Body of pancreas (tissue), 4 donors: ENCODE data around the gene WEE1. TPM values are rescaled to one million over a fixed set of nuclear protein-coding genes. Genes with fewer than 3 reads are reported as not detected.

Experiments
- ATAC-seq: fragments of 150-250 bp; one replicate; pipeline ENCODE4 v1.9.1; 2016
- DNase-seq, 4 donors: peaks; one replicate each; pipeline ENCODE4 v3.0.0-alpha.2; 2019
- H3K27ac ChIP-seq, 4 donors: fragments of 200-600 bp; sonication (generic); 1 replicate in 3 of 4; 2 replicates in 1 of 4; pipeline versions ENCODE4 v1.5.1 to v1.6.1; 2016 to 2019; ENCODE audit warnings: mild to moderate bottlenecking in 1 of 4, mixed read lengths in 1 of 4, moderate library complexity in 1 of 4
- H3K27me3 ChIP-seq, 2 donors: fragments of 200-600 bp; sonication (generic); one replicate each; pipeline ENCODE4 v1.6.0; 2016; ENCODE audit warnings: mild to moderate bottlenecking in 1 of 2
- H3K36me3 ChIP-seq, 2 donors: fragments of 200-600 bp; sonication (generic); replicated peaks in 1 of 2; 2 replicates each; pipeline ENCODE4 v1.5.1; 2016; ENCODE audit warnings: low read depth in 2 of 2; ENCODE audit not compliant: insufficient read depth in 1 of 2
- H3K4me1 ChIP-seq: fragments of 200-600 bp; sonication (generic); one replicate; pipeline ENCODE4 v1.6.0; 2016
- H3K4me3 ChIP-seq, 2 donors: fragments of 200-600 bp; sonication (generic); 1 replicate in 1 of 2; 2 replicates in 1 of 2; pipeline ENCODE4 v1.5.1; 2016 to 2019
- H3K9me3 ChIP-seq, 3 donors: fragments of 200-600 bp; sonication (generic); 1 replicate in 2 of 3; 2 replicates in 1 of 3; pipeline ENCODE4 v1.5.1; 2016
- POLR2A ChIP-seq, 3 donors: fragments of 450-650 bp; IDR thresholded peaks; one replicate each; pipeline ENCODE4 v1.6.1; 2016; ENCODE audit warnings: antibody characterized with exemption in 3 of 3, mild to moderate bottlenecking in 2 of 3
- WGBS, 2 donors: methylation state at CpG; one replicate each; pipeline ENCODE4 v1.1.5; 2017; 5-methylcytosine and 5-hydroxymethylcytosine counted together
- intact Hi-C: fragments of 100-400 bp; cut with DNase I; formaldehyde crosslinking; loops from one replicate; pipeline ENCODE4 v1.15.1; 2023
- total RNA-seq, 2 donors: library from RNA; depleted of rRNA; stranded (reverse); fragments of >200 nt; gene quantifications; one replicate each; pipeline ENCODE4 v1.1.0, GENCODE V29; 2016
- TF ChIP-seq, protein P1 (sequence below), 7 experiments: fragments of 450-650 bp in 4 of 7; fragments of 200-600 bp in 3 of 7; sonication (generic) in 3 of 7; IDR thresholded peaks; one replicate each; pipeline ENCODE4 v1.5.1; 2016 to 2019; ENCODE audit warnings: antibody characterized with exemption in 7 of 7

The WEE1 gene
- 10 to 100 TPM; 11.2 to 16.8 TPM for total RNA-seq

DNA sequence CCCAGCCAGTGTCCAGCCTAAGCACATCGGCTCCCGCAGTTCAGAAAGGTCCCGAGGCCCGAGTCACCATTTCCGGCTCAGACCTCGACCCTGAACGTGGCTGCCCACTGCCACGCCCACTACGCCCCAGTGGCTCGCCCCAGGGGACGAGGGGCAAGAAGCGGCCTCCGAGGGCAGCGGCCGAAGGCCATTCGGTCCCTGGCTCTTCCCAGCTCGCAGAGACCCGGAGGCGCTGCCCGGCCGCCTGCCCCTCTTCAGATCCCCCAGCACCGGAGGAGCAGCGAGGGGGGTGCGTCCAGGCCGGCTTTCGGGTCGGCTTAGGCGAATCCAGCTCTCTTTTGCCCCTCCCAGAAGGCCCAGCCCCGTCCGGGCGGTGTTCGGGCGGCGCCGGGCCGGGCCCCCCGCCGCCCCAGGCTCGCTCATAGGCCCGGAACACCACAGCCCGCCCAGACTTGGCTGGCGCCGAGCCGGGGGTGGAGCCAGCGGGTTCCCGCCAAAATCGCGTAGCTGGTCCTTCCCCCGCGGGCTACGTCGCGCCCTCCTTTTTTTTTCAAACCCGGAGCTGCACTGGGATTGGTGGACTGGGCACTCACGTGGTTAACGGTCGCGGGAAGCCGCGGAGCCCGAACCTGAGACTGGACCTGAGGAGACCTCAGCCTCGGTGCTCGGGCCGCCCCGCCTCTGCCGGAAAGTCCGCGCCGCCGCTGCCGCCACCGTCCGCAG, at the start of gene WEE1:
TSS of gene WEE1 (plus strand) at position 619 of the 723 bp plus-strand sequence. CDS start 264 bp downstream, outside the sequence.
- peak within 1 kb of the TSS; percentile 89 to 99 (median 99) for H3K27ac ChIP-seq
- intact Hi-C loops = no loop called here
- ATAC-seq (peak; percentile 85), DNase-seq (peak; percentile 98 to 99 (median 98))
- H3K36me3 ChIP-seq = no peaks in the 10 kb centered on the region
- H3K9me3 ChIP-seq = no peaks in the 10 kb centered on the region
- H3K4me1 ChIP-seq = peaks cover 43% of the 10 kb centered on the region
- WGBS, 2 donors = 1% methylated on average over 14 to 72 of the region's 73 CpGs
- H3K4me3 ChIP-seq = peak within 1 kb of the TSS; percentile 34 to 66
- H3K27me3 ChIP-seq = no peaks in the 10 kb centered on the region
- TF ChIP-seq, protein P1, sequence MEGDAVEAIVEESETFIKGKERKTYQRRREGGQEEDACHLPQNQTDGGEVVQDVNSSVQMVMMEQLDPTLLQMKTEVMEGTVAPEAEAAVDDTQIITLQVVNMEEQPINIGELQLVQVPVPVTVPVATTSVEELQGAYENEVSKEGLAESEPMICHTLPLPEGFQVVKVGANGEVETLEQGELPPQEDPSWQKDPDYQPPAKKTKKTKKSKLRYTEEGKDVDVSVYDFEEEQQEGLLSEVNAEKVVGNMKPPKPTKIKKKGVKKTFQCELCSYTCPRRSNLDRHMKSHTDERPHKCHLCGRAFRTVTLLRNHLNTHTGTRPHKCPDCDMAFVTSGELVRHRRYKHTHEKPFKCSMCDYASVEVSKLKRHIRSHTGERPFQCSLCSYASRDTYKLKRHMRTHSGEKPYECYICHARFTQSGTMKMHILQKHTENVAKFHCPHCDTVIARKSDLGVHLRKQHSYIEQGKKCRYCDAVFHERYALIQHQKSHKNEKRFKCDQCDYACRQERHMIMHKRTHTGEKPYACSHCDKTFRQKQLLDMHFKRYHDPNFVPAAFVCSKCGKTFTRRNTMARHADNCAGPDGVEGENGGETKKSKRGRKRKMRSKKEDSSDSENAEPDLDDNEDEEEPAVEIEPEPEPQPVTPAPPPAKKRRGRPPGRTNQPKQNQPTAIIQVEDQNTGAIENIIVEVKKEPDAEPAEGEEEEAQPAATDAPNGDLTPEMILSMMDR (IDR thresholded peaks at IDR 0.05) = peak in 1 of 7 experiments; percentile 14
- TF ChIP-seq POLR2A (IDR thresholded peaks at IDR 0.05) = peak; percentile 84 to 92 (median 86)

DNA sequence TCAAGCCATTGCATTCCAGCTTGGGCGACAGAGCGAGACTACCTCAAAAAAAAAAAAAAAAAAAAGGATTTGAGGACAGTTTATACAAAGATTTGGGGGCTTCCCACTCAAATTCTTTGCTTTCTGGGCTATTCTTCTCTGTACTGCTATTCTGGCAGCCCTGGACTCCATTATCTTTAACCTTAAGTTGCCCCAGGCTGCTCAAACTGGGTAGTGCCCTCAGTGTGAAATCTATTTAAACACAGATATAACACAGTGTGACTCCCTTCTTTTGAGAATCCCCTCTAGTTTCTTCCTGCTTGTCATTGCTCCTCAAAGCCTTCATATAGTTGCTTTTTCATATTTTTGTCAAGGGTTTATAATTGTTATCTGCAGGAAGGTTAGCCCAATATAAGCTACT, 49.5 kb upstream of the WEE1 start:
- H3K27me3 ChIP-seq = no peaks in the 10 kb centered on the region
- H3K4me1 ChIP-seq = no peaks in the 10 kb centered on the region
- no peak overlapping the region for H3K4me3 ChIP-seq
- DNase-seq (no peak), ATAC-seq (no peak)
- intact Hi-C loops = no loop called here
- no peaks in the 10 kb centered on the region for H3K9me3 ChIP-seq
- H3K36me3 ChIP-seq = peaks cover 0 to 3% of the 10 kb centered on the region in 2 donors
- 97 to 100% methylated on average over 2 of the region's 2 CpGs for WGBS, 2 donors
- no peak for TF ChIP-seq POLR2A (IDR thresholded peaks at IDR 0.05)
- no peak overlapping the region for H3K27ac ChIP-seq

DNA sequence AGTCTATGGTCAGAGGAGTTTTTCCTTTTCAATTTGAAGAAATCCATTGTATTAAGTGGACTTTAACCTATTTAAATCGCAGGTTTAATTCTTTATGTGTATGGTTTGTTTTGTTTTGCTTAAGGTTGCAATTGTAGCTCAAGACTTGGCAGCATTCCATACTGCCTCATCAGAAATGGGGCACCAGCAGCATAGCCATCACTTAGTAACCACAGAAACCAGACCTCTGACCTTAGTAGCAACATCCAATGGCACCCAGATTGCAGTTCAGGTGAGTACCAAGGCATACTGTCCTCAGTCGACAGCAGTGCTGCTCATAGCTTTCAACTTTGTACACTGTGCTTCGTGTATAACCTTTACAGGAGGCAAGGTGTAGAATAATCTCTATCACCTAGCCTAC, 48.4 kb upstream of the WEE1 start:
- TF ChIP-seq, protein P1 (IDR thresholded peaks at IDR 0.05) = no peak
- TF ChIP-seq POLR2A (IDR thresholded peaks at IDR 0.05) = no peak
- ATAC-seq (no peak), DNase-seq (no peak)
- H3K4me3 ChIP-seq = no peak overlapping the region
- intact Hi-C loops = no loop called here
- no peaks in the 10 kb centered on the region for H3K27me3 ChIP-seq
- WGBS, 2 donors = 83 to 84% methylated on average over 3 of the region's 3 CpGs
- H3K27ac ChIP-seq = no peak overlapping the region
- peaks cover 0 to 3% of the 10 kb centered on the region in 2 donors for H3K36me3 ChIP-seq
- H3K4me1 ChIP-seq = peaks cover 7% of the 10 kb centered on the region
- no peaks in the 10 kb centered on the region for H3K9me3 ChIP-seq

DNA sequence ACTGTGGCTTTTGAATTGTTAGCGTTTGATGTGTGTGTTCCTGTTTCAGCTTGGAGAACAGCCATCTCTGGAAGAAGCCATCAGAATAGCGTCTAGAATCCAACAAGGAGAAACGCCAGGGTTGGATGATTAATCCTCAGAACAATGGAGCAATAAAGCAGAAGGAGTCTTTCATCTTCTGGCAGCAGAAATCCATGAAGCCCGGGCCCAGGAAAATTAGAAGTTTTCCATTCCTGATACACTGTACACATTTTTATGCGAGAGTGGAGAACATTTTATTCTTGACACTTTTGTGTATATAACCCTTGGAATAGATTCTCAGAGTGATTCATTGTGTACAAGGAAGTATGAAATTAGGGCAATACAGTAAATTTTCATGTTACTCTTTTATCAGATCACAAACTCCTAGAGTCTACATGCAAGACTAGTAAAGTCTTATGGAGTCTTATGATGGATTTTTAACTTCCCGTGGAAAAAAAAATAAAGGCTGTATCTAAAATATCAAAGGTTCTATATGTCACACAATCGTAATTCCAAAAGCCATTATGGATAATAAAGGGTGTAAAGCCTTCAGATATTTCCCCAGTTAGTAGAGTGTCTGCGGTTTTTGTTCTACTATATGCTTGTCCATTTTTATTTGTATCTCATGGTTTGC, 45.9 kb upstream of the WEE1 start:
- Histone ChIP-seq H3K4me3 (no peak overlapping the region), H3K4me1 (peaks cover 7% of the 10 kb centered on the region), H3K9me3 (no peaks in the 10 kb centered on the region), H3K36me3 (peaks cover 0 to 3% of the 10 kb centered on the region in 2 donors), H3K27me3 (no peaks in the 10 kb centered on the region), H3K27ac (peak overlapping the region in 1 of 4 donors; percentile 20)
- ATAC-seq (no peak), DNase-seq (peak in 2 of 4 donors; percentile 19 to 20)
- 61 to 68% methylated on average over 8 of the region's 8 CpGs for WGBS, 2 donors
- TF ChIP-seq, protein P1 (IDR thresholded peaks at IDR 0.05) = no peak
- intact Hi-C loops = no loop called here

- H3K27ac ChIP-seq = no peak overlapping the region
- H3K9me3 ChIP-seq = no peaks in the 10 kb centered on the region
- H3K4me1 ChIP-seq = peaks cover 7% of the 10 kb centered on the region
- no peak overlapping the region for H3K4me3 ChIP-seq
- intact Hi-C loops = no loop called here
- DNase-seq (no peak), ATAC-seq (no peak)
- peaks cover 0 to 3% of the 10 kb centered on the region in 2 donors for H3K36me3 ChIP-seq
- TF ChIP-seq, protein P1 (IDR thresholded peaks at IDR 0.05) = no peak
- TF ChIP-seq POLR2A (IDR thresholded peaks at IDR 0.05) = no peak
- H3K27me3 ChIP-seq = no peaks in the 10 kb centered on the region
- WGBS, 2 donors = 91 to 96% methylated on average over 1 of the region's 1 CpG
Measured at GRCh38 chr11:9528136-9528501, 45.4 kb upstream of the WEE1 start.
